CD4-positive, alpha-beta T cell treated with Interleukin-17A for 4 hours (primary cell): Measurements from ENCODE around the gene POLE.
A peak's percentile ranks its signal among the peaks of the same experiment; 100 is the strongest.
"Not testable (repeated sequence)": the region's sequence is repeated elsewhere in the genome, so short reads cannot be mapped to it uniquely, and the experiment has no call there.

Experiments
- DNase-seq: peaks from one replicate; pipeline ENCODE4 v3.0.0-alpha.2; 2020; ENCODE audit warnings: mixed read lengths

POLE gene

DNA sequence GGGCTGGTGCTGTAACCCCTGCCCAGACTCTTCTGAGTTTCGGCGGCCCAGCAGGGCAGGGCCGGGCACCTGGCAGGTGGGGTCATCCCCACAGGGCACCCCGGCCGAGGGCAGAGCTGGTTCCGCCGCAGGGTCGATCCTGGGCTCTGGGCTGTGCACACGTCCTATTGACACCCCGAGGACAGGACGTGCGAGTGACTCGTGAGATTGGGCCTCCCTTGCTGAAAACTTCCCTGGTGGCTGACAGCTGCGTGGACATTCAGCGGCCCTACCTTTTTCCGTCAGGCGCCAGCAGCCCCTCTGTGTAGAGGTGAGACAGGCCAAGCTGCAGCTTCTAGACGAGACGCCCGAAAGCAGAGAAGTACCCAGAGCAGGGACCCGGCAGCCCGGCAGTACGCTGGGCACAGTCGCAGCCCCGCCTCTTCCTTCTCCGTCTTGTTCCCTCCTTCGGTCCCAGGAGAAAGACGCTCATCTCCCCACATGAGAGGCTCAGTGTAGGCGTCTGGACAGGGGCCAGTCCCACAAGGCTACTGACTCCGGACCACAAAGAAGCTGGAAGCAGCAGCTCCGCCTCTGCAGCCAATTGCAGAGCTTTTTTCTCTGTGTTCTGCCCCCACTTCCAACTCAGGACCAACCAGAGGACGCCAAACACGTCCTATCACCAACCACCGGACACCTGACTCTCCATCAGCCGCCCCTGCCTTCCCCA, 76.9 kb downstream of the POLE start, which contains the start of gene LRCOL1:
Gene LRCOL1, minus strand, starts transcription at position 532 of the 709 bp plus-strand sequence. CDS start 4,331 bp downstream, outside the sequence.
- peak; percentile 20 for DNase-seq

DNA sequence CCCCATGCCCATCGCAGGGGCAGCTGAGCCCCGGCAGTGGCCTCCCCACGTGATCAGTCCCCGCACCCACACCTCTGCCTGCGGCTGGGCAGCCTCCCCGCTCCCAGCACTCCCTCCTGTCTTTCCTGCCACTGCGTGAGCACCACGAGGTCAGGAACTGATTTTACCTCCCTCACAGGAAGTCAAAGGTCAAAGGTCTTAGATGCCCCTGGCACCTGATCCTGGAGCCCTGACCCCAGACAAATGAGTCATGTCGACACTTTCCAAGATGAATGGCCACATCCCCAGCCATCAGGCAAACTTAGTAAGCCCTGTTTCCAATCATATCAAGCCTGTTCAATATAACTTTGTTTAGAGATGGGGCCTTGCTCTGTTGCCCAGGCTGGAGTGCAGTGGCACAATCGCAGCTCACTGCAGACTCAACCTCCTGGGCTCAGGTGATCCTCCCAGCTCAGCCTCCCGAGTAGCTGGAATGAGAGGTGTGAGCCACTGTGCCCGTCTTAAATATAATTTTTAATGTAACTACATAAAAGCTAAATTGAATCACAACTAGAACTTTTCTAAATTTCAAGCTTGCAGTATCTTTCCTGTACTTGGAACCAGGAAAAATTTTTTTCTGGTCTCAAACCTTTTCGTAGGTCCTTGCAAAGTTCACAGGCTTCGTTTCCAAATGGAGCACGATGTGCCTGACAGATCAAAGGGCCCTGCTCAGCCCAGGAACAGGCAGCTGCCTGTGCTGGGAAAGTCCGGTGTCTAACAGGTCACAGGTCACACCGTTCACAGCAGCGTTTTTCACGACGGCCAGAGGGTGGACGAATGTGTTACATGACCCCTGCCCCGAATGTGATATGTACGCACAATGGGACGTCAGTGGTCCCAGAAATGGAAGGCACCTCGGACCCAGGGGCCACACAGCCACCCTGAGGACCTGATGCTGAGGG, 78.6 kb downstream of the POLE start:
- DNase-seq, result no peak

DNA sequence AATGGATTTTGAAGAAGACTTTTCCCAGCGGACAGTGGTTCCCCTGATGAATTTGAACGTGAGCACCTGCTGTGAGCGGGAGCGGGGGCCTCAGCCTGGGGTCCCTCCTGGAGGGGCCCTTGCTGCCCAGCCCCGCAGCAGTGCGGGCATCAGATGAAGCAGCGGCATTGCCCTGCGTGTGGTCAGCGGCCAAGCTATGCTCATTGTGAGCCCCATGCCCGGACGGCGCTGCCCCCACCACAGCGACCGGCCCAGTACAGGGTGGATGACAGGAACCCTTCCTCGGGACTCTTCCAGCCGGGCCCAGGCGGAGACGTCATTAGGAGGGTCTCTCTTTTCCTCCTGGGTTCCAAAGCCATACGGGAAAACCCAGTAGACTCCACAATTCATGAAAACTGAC, 80.2 kb downstream of the POLE start:
- no peak for DNase-seq

DNA sequence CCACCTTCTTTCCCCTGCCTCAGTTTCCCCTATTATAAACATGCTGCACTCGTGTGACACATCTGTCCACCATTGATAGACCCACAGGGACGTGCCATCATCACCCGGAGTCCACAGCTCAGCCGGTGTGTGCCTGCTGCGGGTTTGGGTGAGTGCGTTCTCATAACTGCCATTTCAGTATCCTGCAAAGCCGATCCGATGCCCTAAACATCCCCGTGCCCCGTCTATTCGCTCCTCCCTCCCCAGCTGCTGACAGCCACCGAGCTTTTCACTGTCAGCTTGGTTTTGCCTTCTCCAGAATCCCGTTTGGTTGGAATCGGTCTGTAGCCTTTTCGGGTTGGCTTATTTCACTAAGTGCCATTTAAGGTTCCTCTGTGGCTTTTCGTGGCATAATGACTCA, 80.7 kb downstream of the POLE start:
- no peak for DNase-seq

DNA sequence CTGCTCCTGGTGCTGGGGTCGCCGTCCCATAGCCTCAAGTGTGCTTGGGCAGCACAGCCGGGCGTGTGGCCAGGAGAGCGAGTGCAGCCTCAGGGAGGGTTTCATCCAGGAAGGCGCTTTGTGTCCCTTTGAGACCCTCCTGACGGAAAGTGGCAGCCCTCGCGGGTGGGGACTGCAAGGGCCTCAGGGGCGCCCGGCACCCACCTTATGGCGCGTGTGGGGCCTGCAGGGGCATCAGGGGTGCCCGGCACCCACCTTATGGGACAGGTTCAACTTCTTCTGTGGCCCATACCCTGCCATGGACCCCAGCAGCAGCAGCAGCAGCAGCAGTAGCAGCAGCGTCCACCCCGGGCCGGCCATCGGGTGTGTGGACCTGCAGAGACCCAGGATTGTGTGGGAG, 81.2 kb downstream of the POLE start:
- DNase-seq, result no peak

DNA sequence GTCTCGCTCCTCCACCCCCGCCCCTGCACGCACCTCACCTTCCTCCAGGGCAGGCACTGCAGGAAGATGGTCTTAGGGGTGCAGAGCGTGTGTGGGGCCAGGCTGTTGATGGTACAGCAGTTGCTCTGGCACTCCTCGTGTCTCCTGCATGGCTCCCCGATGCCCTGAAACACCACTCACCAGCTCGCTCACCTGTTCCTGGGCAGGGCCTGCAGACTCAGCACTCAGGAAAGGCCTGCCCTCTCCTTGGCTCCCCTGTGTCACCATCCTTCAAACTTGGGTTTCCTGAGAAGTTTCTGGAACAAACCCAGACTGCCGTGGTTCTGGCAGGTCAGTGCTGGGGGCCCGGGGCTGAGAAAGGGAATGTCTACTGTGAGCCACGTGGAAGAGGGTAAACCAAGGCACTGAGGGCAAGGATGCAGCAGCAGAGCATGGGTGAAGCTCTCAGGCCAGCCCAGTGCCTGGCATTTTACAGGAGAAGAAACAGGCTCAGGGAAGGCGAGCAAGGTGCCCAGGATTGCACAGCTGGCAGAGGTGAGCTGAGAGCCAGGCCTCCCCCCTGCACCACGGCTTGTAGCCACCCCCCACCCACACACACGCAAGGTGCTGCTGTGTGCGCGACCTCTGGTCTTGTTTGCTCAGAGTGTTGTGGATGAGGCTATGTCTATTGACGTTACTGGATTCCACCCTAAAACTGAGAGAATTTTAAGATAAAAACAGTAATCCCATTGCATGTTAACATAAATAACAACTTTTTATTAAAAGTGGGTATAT, 82.3 kb downstream of the POLE start:
- no peak for DNase-seq

DNA sequence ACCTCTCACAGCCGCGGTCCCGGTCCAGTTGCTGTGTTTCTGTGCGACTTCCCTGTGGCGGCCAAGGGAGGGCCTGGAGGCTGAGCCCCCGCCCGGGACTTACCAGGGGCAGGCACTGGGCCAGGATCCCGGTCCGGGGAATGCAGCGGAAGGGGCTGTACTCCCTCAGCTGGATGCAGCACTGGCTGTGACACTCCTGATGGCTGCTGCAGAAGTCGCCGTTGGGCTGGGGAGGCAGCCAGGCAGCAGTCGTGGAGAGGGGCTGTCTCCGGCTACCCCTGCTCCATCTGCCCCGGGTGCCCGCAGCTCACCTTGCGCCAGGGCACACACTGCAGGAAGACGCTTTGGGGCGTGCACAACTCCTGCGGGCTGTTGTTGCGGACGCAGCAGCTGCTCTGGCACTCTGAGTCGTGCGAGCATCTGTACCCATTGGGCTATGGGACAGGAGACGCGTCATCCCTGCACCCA, 83.0 kb downstream of the POLE start:
- DNase-seq, result no peak

DNA sequence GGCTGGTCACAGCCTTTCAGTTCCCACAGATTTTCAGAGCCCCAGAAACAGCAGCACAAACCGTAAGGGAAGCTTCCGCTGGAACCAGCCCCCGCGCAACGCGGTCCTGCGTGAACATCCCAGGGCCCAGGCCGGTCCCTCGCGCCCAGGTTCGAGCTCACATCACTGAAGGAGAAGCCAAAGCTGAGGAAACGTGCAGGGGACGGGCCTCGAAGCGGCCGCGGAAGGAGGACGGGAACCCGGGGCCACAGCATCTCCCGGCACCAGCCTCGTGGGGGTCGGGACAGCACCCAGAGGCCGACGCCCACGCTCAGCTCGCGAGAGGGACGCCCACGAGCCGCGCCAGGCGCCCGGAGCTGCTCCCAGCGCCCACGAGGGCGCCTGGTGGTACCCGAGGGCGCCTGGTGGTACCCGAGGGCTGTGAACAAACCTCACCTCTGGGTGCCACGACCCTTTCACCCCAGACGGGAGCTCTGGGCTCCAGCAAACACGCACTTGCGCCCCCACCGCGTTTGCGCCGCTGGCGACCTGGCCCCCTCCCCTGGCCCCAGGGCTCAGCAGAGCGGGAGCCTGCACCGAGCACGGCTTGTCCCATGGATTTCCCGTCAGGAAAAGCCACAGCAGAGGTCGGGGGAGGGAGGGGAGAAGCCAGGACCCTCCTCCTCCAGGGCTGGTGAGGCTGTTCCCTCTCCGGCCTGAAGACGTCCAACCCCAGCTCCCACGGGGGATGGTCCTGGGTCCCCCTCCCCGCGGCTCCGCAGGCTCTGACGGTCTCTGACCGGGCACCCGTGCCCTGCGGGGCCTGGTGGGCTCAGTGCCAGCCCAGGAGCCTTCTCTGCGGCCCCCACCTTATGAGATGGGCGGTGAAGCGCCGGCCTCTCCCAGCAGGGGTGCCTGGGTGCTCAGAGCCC, 83.6 kb downstream of the POLE start:
- no peak for DNase-seq

DNA sequence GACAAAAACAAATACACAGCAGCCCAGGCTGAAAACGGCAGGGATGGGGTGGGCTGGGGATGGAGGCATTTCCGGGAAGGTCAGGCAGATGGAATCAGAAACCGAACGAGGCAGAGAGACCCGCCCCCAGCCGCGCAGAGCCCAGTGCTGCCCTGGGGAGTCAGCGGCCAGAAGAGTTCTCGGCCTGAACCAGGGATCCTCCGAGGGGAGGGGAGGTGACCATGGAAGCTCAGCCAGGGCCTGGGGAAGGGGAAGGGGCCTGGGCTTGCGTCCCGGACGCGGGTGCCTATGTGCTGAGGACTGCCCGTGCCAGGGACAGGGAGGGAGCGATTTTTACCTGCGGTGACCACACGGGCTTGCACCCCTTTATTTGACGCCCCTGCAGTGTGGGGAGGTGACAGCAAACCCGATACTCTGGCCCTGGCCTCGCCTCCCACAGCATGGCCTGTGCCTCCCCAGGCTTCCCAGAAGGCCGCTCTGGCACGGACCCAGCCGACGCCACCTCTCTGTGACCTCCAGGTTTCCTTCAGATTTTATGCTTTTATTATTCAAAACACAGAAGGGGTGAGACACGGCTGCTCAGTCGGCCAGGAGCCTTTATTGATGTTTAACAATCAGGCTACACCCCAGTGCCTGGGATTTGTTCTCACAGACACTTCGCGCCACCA, 84.4 kb downstream of the POLE start:
- DNase-seq, result no peak

DNA sequence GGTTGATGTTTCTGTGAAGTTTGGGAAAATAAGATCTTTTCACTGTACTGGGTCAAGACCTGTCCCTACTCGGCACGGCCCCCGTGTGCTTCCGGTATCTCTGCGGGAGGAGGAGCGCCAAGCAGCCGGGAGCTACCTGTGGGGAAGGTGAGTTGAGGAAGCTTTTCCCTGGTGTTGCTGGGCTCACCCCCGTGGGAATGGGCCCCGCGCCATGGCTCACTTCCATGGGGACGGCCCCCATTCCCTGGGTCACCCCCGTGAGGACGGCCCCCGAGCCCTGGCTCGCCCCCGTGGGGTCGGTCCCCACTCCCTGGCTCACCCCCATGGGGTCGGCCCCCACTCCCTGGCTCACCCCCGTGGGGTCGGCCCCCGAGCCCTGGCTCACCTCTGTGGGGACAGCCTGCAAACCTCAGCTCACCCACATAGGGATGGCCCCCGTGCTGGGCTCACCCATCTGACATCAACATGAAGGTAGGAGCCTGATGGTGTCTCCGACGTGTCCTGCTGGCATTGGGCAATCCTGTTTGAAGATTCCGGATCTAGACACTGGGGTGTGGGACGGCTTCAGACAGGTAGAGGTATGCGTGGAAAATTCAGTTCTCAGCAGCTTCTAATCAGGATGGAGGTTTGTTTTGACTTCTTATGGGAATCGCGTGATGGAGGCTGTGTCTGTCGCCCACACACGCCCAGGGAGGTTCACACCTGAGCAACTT, 85.8 kb downstream of the POLE start:
- DNase-seq, result no peak

DNA sequence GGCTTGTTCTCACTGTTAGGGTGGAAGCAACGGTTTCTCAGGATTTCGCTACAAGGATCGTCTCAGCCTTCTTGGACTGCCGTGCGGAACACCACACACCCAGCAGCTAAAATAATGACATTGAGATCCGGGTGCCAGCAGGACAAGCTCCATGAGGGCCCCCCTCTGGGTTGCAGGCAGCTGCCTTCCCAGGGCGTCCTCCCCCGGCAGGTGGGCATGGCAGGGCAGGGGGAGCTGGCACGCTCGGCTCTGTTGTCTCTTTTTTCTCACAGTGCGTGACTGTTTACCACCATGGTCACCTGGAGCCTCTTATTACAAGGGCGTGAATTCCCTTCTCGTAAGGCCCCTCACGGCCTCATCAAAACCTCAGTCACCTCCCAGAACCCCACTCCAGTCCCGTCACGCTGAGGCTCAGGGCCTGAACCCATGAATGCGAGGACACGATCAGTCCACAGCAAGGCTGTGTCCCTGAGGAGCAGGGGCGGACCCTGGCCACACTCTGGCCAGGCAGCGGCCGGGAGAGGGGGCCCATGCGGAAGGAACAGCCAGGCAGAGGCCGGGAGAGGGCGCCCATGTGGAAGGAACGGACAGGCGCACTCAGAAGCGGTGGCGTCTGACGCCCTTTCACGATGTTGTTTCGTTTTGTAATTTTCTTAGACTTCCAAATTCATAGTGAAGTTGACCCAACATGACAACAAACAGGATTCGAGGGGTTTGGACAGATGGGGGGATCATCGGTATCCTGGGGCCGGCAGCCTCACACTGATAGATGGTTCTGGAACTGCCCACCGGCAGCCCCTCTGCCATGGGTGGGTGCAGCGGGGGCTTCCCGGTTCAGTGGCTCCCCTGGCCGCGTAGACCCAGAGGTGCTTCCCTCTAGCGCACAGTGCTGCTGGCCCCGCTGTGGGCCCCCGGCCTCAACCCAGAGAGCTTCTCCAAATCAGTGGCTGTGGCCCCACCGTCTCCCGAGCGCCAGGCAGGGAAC, 86.8 kb downstream of the POLE start:
- DNase-seq, result peak; percentile 63

DNA sequence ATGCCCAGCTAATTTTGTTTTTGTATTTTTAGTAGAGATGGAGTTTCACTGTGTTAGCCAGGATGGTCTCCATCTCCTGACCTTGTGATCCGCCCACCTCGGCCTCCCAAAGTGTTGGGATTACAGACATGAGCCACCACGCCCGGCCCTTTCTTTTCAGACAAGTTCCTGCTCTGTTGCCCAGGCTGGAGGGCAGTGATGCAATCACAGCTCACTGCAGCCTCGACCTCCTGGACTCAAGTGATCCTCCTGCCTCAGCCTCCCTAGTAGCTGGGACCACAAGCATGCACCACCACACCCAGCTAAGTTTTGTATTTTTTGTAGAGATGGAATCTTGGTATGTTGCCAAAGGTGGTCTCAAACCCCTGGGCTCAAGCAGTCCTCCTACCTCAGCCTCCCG, 87.6 kb downstream of the POLE start:
- not testable (repeated sequence) for DNase-seq

DNA sequence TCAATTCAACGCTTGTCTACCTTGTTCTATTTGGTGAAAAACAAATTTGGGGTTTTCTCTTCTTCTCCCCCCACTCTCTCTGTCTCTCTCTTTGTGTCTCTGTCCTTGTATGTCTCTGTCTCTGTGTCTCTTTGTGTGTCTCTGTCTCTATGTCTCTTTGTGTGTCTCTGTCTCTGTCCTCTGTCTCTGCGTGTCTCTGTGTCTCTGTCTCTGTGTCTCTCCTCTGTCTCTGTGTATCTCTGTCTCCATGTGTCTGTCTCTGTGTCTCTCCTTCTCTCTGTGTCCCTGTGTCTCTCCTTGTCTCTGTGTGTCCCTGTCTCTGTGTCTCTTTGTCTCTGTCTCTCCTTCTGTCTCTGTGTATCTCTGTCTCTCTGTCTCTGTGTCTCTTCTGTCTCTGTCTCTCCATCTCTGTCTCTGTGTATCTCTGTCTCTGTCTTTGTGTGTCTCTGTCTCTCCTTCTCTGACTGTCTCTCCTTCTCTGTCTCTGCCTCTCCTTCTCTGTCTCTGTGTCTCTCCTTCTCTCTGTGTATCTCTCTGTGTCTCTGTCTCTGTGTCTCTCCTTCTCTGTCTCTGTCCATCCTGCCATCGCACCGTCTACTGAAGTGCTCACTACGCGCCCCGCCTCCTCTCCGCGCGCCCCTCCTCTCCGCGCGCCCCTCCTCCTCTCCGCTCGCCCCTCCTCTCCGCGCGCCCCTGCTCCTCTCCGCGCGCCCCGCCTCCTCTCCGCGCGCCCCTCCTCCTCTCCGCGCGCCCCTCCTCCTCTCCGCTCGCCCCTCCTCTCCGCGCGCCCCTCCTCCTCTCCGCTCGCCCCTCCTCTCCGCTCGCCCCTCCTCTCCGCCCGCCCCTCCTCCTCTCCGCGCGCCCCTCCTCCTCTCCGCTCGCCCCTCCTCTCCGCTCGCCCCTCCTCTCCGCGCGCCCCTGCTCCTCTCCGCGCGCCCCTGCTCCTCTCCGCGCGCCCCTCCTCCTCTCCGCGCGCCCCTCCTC, 89.5 kb downstream of the POLE start:
- peak; percentile 59 for DNase-seq

DNA sequence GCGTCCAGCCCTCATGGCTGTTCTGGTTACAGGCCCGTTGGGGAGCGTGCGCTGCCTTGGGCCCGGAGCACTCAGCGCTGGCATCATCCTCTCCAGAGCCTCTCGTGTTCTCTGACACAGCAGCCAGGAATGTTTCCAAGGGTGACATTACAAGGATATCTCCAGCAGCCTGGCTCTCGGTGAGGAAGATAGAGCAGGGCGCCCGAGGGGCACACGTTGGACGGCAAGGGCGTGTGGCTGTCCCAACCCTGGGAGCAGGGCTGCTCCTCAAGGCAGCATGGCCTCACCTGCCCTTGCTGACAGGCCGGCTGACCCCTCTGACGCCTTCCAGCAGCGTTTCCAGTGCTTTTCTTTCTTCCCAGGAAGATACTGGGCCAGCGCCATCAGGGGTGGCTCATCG, 91.1 kb downstream of the POLE start:
- DNase-seq, result no peak

DNA sequence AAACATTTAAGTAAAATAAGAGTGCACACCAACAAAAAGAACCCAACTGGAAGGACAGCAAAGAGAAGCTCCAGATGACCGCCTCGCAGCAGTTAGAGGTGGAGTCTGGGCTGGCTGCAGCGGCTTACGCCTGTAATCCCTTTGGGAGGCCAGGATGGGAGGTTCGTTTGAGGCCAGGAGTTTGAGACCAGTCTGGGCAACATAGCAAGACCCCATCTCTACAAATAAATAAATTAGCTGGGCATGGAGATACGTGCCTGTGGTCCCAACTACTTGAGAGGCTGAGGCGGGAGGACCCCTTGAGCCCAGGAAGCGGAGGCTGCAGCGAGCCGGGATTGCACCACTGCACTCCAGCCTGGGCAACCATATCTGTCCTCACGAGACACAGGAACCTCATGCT, 92.0 kb downstream of the POLE start:
- no peak for DNase-seq

DNA sequence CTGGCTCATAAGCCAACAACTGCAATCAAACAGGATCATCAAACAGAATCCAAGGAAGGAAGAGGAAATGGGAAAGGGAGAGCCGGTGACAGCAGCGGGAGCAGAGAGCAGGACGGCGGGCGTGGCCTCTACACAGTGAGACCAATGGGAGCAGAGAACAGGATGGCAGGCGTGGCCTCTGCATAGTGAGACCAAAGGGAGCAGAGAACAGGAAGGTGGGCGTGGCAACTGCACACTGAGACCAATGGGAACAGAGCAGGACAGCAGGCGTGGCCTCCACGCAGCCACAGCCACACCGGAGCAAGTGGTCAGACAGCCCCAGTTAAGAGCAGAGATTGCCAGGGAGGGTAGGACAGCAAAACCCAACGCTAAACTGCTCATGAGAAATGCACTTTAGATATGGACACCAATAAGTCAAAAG, 93.2 kb downstream of the POLE start:
- DNase-seq, result no peak

DNA sequence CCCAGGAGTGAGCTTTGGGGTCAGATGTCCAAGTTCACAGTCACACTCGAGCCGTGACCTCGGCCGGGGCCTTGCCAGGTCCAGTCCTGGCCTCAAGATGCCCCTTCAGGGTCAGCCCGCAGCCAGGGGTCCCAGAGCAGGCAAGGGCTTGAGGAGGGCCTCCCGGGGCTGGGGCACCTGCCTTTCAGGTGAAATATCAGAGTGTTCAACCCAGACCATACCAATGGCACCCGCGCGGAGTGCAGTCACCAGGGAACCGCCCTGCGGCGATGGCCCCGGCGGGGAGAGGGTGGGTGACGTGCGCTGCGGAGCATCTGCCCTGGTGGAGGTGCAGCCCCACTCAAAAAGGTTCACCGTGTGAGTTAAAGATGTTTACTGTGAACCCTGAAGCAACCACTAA, 93.6 kb downstream of the POLE start:
- no peak for DNase-seq

DNA sequence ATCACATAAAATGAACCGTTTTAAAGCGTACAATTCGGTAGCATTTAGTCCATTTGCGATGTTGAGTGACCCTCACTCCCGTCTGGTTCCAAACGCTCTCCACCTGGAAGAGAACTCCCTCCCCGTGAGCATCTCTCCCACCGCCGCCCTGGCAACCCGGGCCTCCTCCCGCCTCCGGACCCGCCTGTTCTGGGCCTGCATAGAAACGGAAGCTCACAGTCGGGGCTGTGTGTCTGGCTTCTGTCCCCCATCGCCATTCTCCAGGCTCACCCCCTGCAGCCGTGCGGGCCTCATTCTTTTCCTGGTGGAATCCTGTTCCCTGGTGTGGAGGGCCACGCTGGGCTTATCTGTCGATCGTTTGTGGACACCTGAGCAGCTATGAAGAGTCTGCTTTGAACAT, 94.1 kb downstream of the POLE start:
- no peak for DNase-seq
